Neural crest cell (in vitro differentiated cells): ENCODE data around the gene STAC3. TPM values are rescaled to one million over a fixed set of nuclear protein-coding genes. Genes with fewer than 3 reads are reported as not detected.
A peak's percentile ranks its signal among the peaks of the same experiment; 100 is the strongest.

ENCODE experiments used
- DNase-seq: peaks from one replicate; pipeline ENCODE4 v3.0.0; 2021; ENCODE audit warnings: low read depth, mixed read lengths, low spot score
- H3K27ac Mint-ChIP-seq: one replicate; pipeline ENCODE4 v1.8.0; 2021; ENCODE audit warnings: mild to moderate bottlenecking, mixed read lengths; ENCODE audit not compliant: unreplicated experiment
- H3K27me3 Mint-ChIP-seq: 2 replicates; pipeline ENCODE4 v1.8.0; 2021; ENCODE audit warnings: low read depth, mild to moderate bottlenecking, mixed read lengths
- H3K36me3 Mint-ChIP-seq: 2 replicates; pipeline ENCODE4 v1.8.0; 2021; ENCODE audit warnings: low read depth, mild to moderate bottlenecking, mixed read lengths
- H3K4me1 Mint-ChIP-seq: 2 replicates; pipeline ENCODE4 v1.8.0; 2021; ENCODE audit warnings: mixed read lengths
- H3K4me3 Mint-ChIP-seq: one replicate; pipeline ENCODE4 v1.8.0; 2021; ENCODE audit warnings: mild to moderate bottlenecking, mixed read lengths
- H3K9me3 Mint-ChIP-seq: 2 replicates; pipeline ENCODE4 v1.8.0; 2021; ENCODE audit warnings: mixed read lengths
- total RNA-seq: library from RNA; stranded (reverse); gene quantifications from 2 replicates; pipeline ENCODE4 v1.2.1, GENCODE V29; 2021
- TF ChIP-seq, protein P1 (sequence below): fragments of 200-600 bp; sonication (generic); conservative IDR thresholded peaks from 2 replicates; pipeline ENCODE4 v1.5.0; 2021; ENCODE audit warnings: antibody characterized with exemption, mild to moderate bottlenecking

Gene STAC3
- total RNA-seq, 1 donor from 2014 or later, result 3.8 TPM

DNA sequence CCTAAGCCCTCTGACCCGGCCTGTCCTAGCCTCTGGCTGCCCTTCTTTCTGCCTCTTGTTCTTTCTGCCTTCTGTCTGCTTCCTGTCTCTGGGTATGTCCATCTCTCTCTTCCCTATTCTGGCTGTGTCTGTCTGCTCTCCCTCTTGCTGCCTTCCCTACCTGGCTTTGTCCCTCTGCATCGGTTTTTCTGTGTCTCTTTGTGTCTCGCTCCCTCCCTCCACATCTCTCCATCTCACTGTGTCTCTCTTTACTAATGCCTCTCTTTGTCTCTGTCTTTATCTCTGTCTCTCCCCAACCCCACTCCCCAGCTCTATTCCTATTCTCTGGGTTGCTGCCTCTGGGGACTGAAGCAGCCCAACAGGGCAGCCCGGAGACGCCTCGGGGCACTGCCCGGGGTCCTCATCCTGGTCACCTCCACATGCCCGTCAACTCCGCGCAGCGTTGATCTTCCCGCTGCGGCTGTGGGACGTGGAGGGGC is 11.4 kb downstream of the STAC3 start:
- Mint-ChIP-seq H3K4me3 (peak overlapping the region; percentile 90), H3K27me3 (peaks cover 83% of the 10 kb centered on the region), H3K9me3 (no peaks in the 10 kb centered on the region), H3K4me1 (peaks cover 64% of the 10 kb centered on the region), H3K27ac (peak overlapping the region; percentile 22), H3K36me3 (peaks cover under 1% of the 10 kb centered on the region)
- TF ChIP-seq, protein P1, sequence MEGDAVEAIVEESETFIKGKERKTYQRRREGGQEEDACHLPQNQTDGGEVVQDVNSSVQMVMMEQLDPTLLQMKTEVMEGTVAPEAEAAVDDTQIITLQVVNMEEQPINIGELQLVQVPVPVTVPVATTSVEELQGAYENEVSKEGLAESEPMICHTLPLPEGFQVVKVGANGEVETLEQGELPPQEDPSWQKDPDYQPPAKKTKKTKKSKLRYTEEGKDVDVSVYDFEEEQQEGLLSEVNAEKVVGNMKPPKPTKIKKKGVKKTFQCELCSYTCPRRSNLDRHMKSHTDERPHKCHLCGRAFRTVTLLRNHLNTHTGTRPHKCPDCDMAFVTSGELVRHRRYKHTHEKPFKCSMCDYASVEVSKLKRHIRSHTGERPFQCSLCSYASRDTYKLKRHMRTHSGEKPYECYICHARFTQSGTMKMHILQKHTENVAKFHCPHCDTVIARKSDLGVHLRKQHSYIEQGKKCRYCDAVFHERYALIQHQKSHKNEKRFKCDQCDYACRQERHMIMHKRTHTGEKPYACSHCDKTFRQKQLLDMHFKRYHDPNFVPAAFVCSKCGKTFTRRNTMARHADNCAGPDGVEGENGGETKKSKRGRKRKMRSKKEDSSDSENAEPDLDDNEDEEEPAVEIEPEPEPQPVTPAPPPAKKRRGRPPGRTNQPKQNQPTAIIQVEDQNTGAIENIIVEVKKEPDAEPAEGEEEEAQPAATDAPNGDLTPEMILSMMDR, result no peak
- DNase-seq, result no peak

DNA sequence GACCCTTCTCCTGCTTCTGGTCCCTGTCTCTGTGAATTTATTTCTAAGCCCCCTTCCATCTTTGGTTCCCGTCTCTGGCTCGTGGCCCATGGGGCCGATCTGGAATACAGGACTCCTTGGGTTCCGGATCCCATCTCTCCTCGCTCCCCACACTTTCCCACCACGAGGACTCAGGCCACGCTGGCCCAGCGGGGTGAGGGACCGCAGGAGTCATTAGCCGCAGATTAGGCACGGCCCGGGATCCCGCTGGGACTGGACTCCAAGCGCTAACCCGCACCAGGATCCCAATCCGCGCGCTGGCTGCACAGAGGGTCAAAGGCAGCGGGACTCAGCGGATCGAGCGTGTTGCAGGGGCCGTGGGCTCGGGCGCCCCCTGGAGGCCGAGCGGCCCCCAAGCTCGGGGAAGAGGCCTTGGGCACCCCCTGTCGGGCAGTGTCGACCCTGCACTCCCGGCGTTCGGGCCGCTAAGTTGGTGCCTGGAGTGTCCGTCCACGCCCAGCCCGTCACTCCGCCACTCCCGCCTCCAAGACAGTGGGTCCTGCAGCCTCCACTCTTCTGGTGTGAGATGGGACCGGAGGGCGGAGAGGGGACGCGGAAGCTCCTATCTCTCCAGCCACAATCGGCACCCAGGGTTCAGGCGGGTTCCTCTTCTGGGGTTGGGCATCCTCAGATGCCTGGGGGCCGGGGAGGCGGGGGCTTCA is 12.0 kb downstream of the STAC3 start:
- TF ChIP-seq, protein P1, result peak; percentile 100
- peak overlapping the region; percentile 68 for H3K27ac Mint-ChIP-seq
- H3K4me3 Mint-ChIP-seq, result peak overlapping the region; percentile 90
- H3K9me3 Mint-ChIP-seq, result no peaks in the 10 kb centered on the region
- peaks cover 7% of the 10 kb centered on the region for H3K36me3 Mint-ChIP-seq
- DNase-seq, result peak; percentile 98
- peaks cover 68% of the 10 kb centered on the region for H3K4me1 Mint-ChIP-seq
- H3K27me3 Mint-ChIP-seq, result peaks cover 83% of the 10 kb centered on the region

DNA sequence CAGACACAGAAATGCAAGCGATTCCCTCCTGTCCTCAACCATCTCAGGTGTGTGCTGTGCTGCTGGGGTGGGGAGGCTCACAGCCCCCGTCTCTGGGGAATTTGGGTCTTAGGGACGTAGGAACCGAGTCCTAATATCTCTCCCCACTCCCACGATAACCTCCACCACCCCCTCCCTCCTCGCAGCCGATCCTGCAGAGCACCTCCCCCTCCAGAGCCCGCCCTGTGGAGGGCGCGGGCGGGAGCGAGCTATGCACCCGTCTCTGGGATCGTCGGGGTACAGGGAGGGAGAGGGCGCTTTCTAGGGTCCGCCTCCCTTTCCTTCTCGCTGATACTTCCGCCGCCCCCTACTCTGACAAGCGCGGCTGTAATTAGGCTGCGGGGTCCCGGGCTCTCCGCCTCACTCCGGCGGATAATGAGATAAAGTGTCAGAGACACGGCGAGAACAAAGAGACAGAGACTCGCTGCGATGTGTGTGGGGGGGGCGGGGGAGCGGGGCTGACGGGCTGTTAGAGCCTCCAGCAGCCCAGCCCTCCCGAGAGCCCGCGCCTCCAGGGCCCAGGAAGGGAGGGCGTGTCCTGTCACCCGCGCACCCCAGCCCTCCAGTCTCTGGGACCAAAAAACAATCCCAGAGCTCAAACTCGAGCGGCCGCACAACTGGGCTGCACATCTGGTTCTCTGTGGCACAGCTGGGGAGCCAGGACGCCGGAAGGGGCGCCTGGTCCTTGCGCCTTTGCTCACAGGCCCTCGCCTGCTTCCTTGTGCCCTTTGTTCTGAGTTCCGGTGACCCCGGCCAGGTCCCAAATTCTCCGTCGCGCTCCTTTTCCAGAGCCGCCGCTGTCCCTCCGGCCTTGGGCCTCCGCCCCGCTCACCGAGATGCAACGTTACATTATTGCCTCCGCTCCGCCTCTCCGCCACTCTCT is 12.8 kb downstream of the STAC3 start:
- Mint-ChIP-seq H3K27me3 (peaks cover 76% of the 10 kb centered on the region), H3K4me3 (peak overlapping the region; percentile 90), H3K36me3 (peaks cover 8% of the 10 kb centered on the region), H3K4me1 (peaks cover 63% of the 10 kb centered on the region), H3K9me3 (no peaks in the 10 kb centered on the region), H3K27ac (peak overlapping the region; percentile 68)
- TF ChIP-seq, protein P1, result no peak
- no peak for DNase-seq

DNA sequence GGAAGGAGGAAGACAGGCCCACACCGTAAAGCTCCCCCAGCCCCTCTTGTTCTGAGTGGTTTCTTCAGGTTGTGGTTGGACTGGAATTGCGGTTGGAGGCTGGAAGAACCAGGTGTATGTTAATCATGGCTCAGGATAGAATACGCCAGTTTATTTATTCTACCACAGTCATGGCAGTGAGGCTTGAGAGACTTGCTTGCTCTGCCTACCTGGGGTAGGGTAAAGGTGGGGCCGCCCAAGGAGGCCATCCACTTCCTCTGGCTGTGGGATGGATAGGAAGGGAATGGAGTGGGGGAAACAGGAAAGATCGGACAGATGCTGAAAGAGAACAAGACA is 13.4 kb downstream of the STAC3 start:
- Mint-ChIP-seq H3K36me3 (peaks cover 12% of the 10 kb centered on the region), H3K27me3 (peaks cover 70% of the 10 kb centered on the region), H3K27ac (no peak overlapping the region), H3K4me1 (peaks cover 61% of the 10 kb centered on the region), H3K4me3 (peak overlapping the region; percentile 90), H3K9me3 (no peaks in the 10 kb centered on the region)
- TF ChIP-seq, protein P1, result no peak
- DNase-seq, result no peak

DNA sequence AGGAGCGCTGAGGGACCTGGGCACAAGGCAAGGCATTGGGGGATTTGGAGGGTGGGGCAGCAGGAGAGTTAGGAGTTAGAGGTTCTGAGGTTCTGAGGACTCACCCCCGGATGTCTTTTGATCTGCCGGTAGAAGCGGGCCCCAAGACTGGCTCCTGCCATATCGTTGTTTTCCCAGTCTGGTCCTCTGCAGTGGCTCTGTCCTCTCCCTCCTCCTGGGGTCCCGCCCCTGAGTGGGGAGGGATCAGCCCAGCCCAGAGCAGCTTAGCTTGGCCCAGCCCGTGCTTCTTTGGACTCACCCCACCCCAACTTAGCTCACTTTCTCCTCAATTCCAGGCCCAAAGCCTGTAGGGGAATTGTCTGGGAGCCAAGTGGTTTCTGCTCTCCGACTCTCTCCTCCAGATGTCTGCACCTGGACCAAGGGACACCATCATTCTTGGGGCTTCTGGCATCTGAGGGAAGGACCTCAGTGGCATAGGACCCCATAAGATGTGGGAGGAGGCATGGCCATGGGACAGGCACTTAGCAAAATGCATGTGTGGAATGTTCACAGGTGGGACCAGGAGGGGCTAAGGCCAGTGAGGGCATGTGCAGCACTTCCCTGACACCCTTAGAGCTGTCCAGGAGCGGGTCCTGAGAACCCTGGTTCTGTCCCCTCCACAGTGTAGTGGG is 13.9 kb downstream of the STAC3 start:
- peak overlapping the region; percentile 90 for H3K4me3 Mint-ChIP-seq
- peaks cover 12% of the 10 kb centered on the region for H3K36me3 Mint-ChIP-seq
- H3K27ac Mint-ChIP-seq, result no peak overlapping the region
- H3K9me3 Mint-ChIP-seq, result no peaks in the 10 kb centered on the region
- H3K27me3 Mint-ChIP-seq, result peaks cover 65% of the 10 kb centered on the region
- no peak for DNase-seq
- TF ChIP-seq, protein P1, result no peak
- H3K4me1 Mint-ChIP-seq, result peaks cover 59% of the 10 kb centered on the region
